Ovary (tissue), 9 donors: Measurements from ENCODE around the gene TRIM44. TPM values are rescaled to one million over a fixed set of nuclear protein-coding genes. Genes with fewer than 3 reads are reported as not detected.

Experiments used
- DNase-seq, 5 donors: peaks; one replicate each; pipeline ENCODE4 v3.0.0-alpha.2; 2019 to 2020
- H3K27ac ChIP-seq, 2 donors: fragments of 200-600 bp; one replicate each; pipeline versions ENCODE4 v1.5.1 to v1.8.0; 2019 to 2022
- H3K27me3 ChIP-seq: fragments of 200-600 bp; one replicate; pipeline ENCODE4 v1.8.0; 2022
- H3K36me3 ChIP-seq: fragments of 200-600 bp; sonication (generic); one replicate; pipeline ENCODE4 v1.5.1; 2019
- H3K4me1 ChIP-seq: one replicate; pipeline ENCODE4 v1.8.1; 2013; ENCODE audit warnings: mild to moderate bottlenecking, moderate library complexity; ENCODE audit not compliant: insufficient read depth
- H3K4me3 ChIP-seq: fragments of 200-600 bp; sonication (generic); one replicate; pipeline ENCODE4 v1.5.1; 2017
- H3K9me3 ChIP-seq, 2 donors: fragments of 200-600 bp in 1 of 2; sonication (generic) in 1 of 2; one replicate each; pipeline versions ENCODE4 v1.5.1 to v1.8.1; 2013 to 2019; ENCODE audit warnings: mild to moderate bottlenecking in 1 of 2, moderate library complexity in 1 of 2
- CTCF ChIP-seq, 3 donors: fragments of 450-650 bp in 2 of 3; fragments of 200-600 bp in 1 of 3; IDR thresholded peaks; one replicate each; pipeline versions ENCODE4 v1.5.1 to v1.8.0; 2016 to 2022; ENCODE audit warnings: antibody characterized with exemption in 3 of 3, mild to moderate bottlenecking in 1 of 3
- EP300 ChIP-seq: sonication (generic); formaldehyde crosslinking; IDR thresholded peaks from one replicate; pipeline ENCODE4 v1.6.1; 2017; ENCODE audit warnings: antibody characterized with exemption
- POLR2A ChIP-seq: fragments of 450-650 bp; IDR thresholded peaks from one replicate; pipeline ENCODE4 v1.6.1; 2017; ENCODE audit warnings: antibody characterized with exemption, mild to moderate bottlenecking, moderate library complexity
- WGBS, 3 donors: extraction: QIAGEN DNeasy Blood & Tissue Kit in 1 of 3; methylation state at CpG; one replicate each; pipeline versions ENCODE4 v1.1.5 to v1.1.7; 2013 to 2017; 5-methylcytosine and 5-hydroxymethylcytosine counted together
- intact Hi-C, 4 donors: fragments of 100-400 bp; cut with DNase I; formaldehyde crosslinking; loops; one replicate each; pipeline versions ENCODE4 v1.11.0 to v1.15.1; 2022 to 2023
- polyA plus RNA-seq, 2 donors: library from polyadenylated mRNA; stranded (reverse); fragments of 200-250 nt in 1 of 2; fragments of 350-450 nt in 1 of 2; fragmentation: Illumina TruSeq in 1 of 2; extraction: RNeasy Lipid Tissue Mini Kit (QIAGEN cat#74804) in 1 of 2; gene quantifications; one replicate each; pipeline ENCODE4 v1.2.3, GENCODE V29; 2013 to 2014
- total RNA-seq, 7 donors: library from RNA; depleted of rRNA in 2 of 7; stranded (reverse); fragments of >200 nt in 2 of 7; fragmentation: NEBNext Ultra II Directional in 3 of 7; extraction: Animal tissue kit (Norgen Biotek cat#: 25700) in 3 of 7; gene quantifications; one replicate each; pipeline versions ENCODE4 v1.1.0 to v1.2.4, GENCODE V29; 2016 to 2023
- donor health status: DM: no; HTN: no; CAD: no; lungs with moderate emphysema.
- donor health status: DM: no; HTN: no; CAD: no.
- donor health status: Bipolar disorder and iron deficiency.
- donor health status: DM: yes; HTN: yes; CAD: no.
- donor health status: DM: no; HTN: no; CAD: no.
- donor health status: DM: yes; HTN: yes; CAD: no.

TRIM44 gene
- total and polyA plus RNA-seq, 9 donors: 9.9 to 54.6 (median 45.7) TPM

DNA sequence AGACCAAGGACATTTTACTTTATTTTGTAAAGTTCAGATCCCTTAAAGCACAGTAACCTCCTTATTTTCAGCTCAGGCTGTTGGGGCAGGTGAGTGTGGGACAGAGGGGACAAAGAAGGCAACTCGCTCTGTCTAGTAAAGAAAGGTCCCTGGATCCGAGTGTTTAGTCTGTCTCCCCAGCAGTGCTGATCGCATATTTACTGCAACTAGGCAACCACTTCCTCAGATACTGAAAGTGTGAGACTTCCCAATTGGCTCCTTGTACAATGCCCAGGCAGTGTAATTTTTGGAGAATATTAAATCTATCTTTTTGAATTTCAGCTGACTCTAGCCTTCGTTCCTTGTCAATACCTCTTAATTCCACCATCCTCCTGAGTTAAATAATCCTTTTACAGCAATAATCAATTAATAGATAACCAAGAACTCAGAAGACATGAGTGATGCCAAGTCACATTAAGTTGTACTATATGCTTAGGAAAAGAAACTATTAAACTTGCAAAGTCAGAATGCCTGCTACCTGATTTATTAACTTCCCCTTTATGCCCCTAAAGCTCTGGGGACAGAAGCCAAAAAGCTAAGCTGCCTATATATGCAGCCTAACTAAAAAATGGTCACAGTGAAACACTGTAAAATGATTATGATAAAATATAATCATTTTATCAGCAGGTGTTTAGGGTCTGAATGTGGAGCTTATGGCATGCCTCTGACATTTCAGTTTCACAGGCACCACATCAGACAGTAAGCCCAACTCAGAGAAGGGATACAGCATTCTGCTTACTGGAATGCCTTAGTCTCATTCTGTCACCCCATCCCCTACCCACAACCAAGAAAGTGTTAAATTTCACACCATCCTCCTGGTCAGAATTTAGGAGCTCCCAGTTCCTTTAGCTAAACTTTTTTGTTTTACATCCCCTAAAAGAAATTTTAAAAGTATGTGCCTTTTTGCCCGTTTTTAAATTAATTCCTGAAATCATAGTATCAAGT is 138.7 kb downstream of the TRIM44 start:
- H3K9me3 ChIP-seq: no peaks in the 10 kb centered on the region
- DNase-seq: no peak
- no peaks in the 10 kb centered on the region for H3K27me3 ChIP-seq
- 54 to 66% (median 61%) methylated on average over 5 of the region's 5 CpGs for WGBS, 3 donors
- no peaks in the 10 kb centered on the region for H3K4me1 ChIP-seq
- intact Hi-C loops: no loop called here
- no peak overlapping the region for H3K27ac ChIP-seq
- no peak overlapping the region for H3K4me3 ChIP-seq
- TF ChIP-seq EP300: no peak
- TF ChIP-seq CTCF (IDR thresholded peaks at IDR 0.05): no peak
- TF ChIP-seq POLR2A: no peak
- no peaks in the 10 kb centered on the region for H3K36me3 ChIP-seq

- no peak for TF ChIP-seq EP300
- no peak for TF ChIP-seq CTCF (IDR thresholded peaks at IDR 0.05)
- TF ChIP-seq POLR2A: no peak
- 94 to 95% (median 95%) methylated on average over 3 of the region's 3 CpGs for WGBS, 3 donors
- Histone ChIP-seq H3K27me3 (no peaks in the 10 kb centered on the region), H3K36me3 (no peaks in the 10 kb centered on the region), H3K9me3 (no peaks in the 10 kb centered on the region), H3K4me3 (no peak overlapping the region), H3K27ac (no peak overlapping the region), H3K4me1 (no peaks in the 10 kb centered on the region)
- intact Hi-C loops: no loop called here
- DNase-seq: no peak
Measured at GRCh38 chr11:35802221-35802620, 139.6 kb downstream of the TRIM44 start.

GRCh38 chr11:35802672-35803071 is 140.1 kb downstream of the TRIM44 start:
- H3K27ac ChIP-seq: no peak overlapping the region
- no peaks in the 10 kb centered on the region for H3K9me3 ChIP-seq
- DNase-seq: no peak
- H3K36me3 ChIP-seq: no peaks in the 10 kb centered on the region
- 97 to 99% (median 97%) methylated on average over 3 of the region's 3 CpGs for WGBS, 3 donors
- H3K4me3 ChIP-seq: no peak overlapping the region
- TF ChIP-seq CTCF (IDR thresholded peaks at IDR 0.05) (no peak), POLR2A (no peak), EP300 (no peak)
- no peaks in the 10 kb centered on the region for H3K4me1 ChIP-seq
- intact Hi-C loops: no loop called here
- no peaks in the 10 kb centered on the region for H3K27me3 ChIP-seq

GRCh38 chr11:35803115-35803514 is 140.5 kb downstream of the TRIM44 start:
- TF ChIP-seq POLR2A (no peak), CTCF (IDR thresholded peaks at IDR 0.05) (no peak), EP300 (no peak)
- H3K27ac ChIP-seq: no peak overlapping the region
- WGBS, 3 donors: 60 to 62% (median 62%) methylated on average over 3 of the region's 3 CpGs

More at GRCh38 chr11:35803115-35803514, 140.5 kb downstream of the TRIM44 start:
- no peaks in the 10 kb centered on the region for H3K4me1 ChIP-seq
- H3K36me3 ChIP-seq: no peaks in the 10 kb centered on the region
- intact Hi-C loops: no loop called here
- H3K27me3 ChIP-seq: no peaks in the 10 kb centered on the region
- no peak overlapping the region for H3K4me3 ChIP-seq
- no peak for DNase-seq
- H3K9me3 ChIP-seq: no peaks in the 10 kb centered on the region
